TTC549 (cell line): Measurements from ENCODE around the gene NRXN3.

Experiments
- FAIRE-seq: peaks from 2 replicates; lab custom pipeline; 2012; peaks lifted over from hg19 to GRCh38; lab: Jason Lieb, UNC

NRXN3 gene

GRCh38 chr14:78588906-78589305 is 418.7 kb downstream of the NRXN3 start:
- FAIRE-seq, result no peak

- FAIRE-seq, result no peak
These were observed 422.5 kb downstream of the NRXN3 start for GRCh38 chr14:78592616-78593219.

GRCh38 chr14:78593949-78594348 is 423.8 kb downstream of the NRXN3 start:
- FAIRE-seq, result no peak

GRCh38 chr14:78595797-78596196 is 425.6 kb downstream of the NRXN3 start:
- FAIRE-seq, result no peak

GRCh38 chr14:78598046-78598920 is 428.1 kb downstream of the NRXN3 start:
- no peak for FAIRE-seq

DNA sequence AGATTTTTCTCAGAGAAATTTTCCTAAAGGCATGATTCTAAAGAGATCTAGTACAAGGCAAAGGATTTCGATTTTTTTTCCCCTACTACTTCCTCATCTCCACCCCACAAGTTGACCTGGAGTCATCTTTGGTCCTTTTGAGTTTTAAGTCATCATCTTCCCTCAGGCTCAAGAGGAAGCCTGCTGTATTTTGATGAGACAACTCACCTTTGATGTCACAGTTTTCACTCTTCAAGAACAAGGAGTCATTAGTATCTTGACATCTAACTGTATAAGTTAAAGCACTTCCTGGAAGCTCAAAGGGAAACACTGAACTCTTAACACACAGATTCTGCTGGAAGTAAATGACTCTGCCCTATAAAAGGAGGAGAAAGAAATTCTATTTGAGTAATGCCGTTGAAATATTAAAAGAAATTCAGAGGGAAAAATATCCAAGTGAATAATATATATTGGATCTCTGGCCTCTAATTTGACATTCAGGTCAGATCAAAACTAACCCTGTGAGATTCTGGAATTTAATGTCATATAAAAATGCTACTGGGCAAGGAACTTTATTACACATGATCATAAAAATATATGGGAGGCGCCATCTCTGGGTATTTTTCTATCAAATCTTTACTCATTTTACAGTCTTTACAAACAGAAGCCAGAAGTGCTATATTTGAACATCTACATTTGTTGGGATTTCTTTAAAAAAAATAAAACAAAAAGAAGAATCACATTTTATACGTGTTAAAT is 435.0 kb downstream of the NRXN3 start:
- no peak for FAIRE-seq

DNA sequence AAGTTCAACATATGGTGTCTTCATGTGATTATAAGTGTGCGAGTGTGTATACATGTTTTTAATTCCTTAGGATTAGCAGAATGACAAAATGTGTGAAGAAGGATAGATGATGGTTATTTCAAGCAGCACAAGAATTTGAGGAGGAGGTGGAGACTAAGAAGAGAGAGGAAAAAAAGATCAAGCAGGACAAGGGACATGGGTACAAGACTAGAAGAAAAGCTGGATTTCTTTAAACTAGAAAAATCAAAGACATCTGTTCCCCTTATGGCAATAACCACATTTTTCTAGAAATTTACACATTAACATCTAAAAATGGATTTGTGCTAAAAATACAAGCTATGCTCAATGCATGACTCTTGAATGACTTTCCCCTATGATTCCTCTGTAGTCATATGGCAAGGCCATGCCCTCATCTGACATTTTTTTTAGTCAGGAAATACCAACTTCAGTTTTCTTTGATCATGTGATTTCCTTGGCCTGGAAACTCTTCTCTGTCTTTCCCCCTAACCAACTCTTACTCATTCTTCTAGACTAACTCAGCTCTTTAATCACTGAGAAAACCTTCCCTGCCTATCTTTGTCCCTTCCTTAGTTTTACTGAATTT is 435.8 kb downstream of the NRXN3 start:
- no peak for FAIRE-seq

DNA sequence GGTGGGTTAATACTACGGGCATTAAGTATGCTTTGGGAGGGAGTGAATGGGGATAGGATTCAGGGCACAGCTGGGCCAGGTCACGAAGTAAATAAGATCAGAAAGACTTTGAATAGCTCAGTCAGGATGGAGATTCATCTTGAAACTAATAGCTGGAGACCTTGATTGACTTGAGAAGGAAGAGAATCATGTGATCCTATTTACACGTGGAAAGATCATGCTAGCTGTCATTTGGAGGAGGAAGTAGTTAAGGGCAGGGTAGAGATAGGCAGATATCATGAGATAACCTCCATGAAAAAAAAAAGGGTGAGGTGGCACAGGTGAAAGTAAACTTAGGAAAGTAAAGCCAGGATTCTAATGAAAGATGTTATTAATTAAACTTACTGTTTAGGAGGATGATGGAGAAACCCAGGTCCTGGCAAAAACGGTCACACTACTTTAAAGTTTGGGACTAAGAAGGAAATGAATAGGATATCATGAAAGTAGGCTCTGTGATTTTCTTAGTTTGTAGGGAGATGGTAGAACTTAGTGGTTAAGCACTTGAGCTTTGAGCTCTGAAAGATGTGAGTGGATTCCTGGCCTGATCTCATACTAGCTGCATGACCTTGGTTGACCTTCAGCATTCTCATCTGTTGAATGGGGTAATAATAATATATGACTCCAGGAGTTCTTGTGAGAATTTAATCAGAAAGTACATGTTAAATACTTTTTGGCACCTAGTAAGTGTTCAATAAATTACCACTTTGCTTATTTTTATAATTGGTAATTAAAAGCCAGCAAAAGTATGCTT is 439.0 kb downstream of the NRXN3 start:
- FAIRE-seq, result no peak

- no peak for FAIRE-seq
These were observed 440.8 kb downstream of the NRXN3 start for GRCh38 chr14:78610994-78611393.

DNA sequence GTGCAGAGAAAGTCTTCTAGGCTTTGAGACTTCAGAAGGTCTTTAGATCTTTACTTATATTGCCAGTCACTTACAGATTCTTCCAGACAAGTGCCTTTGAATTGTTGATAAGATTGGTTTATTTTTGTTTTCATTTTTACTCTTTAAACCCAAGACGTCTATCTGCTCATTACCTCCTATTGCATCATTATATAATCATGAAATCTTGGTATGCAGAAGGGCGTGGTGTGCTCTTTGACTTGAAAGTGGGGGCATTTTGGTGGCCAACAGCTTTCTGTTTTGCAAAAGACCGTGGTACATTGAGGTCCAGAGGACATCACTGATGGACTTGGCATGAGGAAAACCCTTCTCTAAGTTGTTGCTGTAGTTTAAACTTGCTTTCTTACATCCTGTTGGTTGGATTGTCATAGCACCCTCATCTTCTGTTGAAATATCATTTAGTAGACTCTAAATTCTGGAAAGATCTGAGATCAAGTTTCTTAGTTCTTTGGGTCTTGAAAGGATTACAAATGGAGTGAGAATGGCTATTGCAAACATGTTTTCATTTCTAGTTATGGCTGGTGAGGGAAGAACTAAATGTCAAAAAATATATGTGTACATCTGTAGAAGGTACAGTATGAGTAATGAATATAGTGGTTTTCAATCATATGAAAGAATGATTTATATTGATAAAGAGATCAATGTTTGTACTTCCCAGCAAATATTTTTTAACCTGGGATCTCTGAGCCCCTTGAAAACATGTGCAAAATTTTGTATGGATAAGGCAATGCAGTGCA is 441.8 kb downstream of the NRXN3 start:
- no peak for FAIRE-seq

- FAIRE-seq, result no peak
These were observed 442.5 kb downstream of the NRXN3 start for GRCh38 chr14:78612666-78613065.

- no peak for FAIRE-seq
These were observed 444.4 kb downstream of the NRXN3 start for GRCh38 chr14:78614593-78614992.

DNA sequence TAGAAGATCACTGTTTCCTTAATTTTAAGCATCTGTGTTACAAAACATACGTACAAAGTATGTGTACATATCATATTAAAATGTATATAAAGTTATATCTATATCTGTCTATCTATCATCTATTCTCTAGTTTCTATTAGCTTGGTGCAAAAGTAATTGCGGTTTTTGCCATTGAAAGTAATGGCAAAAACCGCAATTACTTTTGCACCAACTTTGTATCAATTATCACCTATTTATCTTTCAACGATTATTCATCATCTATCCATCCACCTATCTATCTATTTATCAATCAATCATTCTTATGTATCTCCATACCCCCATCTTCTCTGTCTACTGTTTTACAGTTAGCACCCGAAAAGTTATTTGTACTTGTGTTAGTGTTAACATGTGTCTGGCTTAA is 447.6 kb downstream of the NRXN3 start:
- FAIRE-seq, result no peak

- no peak for FAIRE-seq
These were observed 448.2 kb downstream of the NRXN3 start for GRCh38 chr14:78618368-78618767.

DNA sequence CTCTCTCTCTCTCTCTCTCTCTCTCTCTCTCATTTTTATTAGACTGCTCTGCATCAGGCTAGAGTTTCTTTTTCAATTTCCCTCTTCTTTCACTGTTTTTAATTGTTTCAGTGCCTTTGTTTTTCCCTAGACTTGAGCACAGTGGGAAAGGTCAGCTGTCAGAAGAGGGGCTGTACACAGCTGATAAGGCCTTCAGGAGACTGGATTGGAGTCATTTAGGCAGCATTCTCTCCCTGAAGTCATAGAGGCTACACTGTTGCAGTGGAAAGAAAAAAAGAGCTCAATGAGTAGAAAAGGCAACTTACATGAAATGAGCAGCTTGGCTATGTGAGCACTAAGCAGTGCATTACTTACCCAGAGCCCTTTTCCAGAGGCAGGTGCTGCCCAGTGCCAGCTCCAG is 456.9 kb downstream of the NRXN3 start:
- FAIRE-seq, result no peak

GRCh38 chr14:78631551-78631950 is 461.4 kb downstream of the NRXN3 start:
- no peak for FAIRE-seq

- FAIRE-seq, result no peak
These were observed 463.6 kb downstream of the NRXN3 start for GRCh38 chr14:78633752-78634151.

DNA sequence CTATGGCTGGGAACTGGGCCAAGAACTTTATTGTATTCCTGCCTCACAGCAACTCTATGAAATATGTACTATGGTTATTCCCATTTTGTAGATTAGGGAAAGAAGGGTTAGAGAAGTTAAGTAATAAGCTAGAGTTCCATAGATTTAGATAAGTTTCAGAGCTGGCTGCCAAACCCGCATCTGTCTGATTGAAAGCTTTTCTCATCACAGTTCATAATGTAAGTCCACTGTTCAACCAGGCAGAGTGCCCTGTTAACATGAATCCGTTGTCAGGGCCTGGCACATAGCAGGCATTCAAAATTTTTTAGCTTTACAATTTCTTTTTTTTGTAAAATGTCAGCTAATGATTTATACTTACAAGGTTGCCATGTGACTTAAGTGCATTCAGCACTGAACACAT is 467.3 kb downstream of the NRXN3 start:
- FAIRE-seq, result no peak

GRCh38 chr14:78637908-78638475 is 467.8 kb downstream of the NRXN3 start:
- FAIRE-seq, result no peak

- no peak for FAIRE-seq
These were observed 468.8 kb downstream of the NRXN3 start for GRCh38 chr14:78638926-78639325.
